ENCODE data around the gene SPG7.
"Not testable (repeated sequence)": the region's sequence is repeated elsewhere in the genome, so short reads cannot be mapped to it uniquely, and the experiment has no call there.

The SPG7 gene

DNA sequence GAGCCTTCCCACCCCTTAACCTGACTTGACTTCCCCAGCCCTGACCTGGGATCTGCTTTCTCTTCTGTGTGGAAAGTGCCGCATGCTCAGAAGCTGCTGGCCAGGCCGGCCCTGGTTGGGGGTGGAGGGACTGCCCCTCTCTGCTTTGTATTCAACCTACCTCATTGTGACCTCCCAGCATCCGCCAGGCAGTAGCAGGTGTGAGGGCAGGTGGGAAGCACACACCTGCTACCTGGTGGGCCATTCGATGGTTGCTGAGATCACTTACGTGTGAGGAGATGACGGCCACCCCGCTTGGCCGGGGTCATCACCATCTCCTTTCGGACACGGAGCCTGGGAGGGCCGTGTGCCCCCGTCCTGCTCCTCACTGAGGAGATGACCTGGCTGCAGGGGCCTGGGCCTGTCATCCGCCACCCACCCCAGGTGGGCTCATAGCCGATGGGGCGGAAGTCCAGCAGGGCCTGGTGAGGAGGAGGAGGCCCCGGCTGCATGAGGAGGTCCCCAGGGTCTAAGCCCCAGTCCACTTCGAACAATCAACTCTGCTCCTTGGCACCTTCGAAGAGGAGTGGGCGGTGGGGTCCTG lies 74.5 kb downstream of the SPG7 start:
- DNase-seq, result no peak

GRCh38 chr16:89583197-89583894 lies 75.1 kb downstream of the SPG7 start:
- DNase-seq, result no peak

DNA sequence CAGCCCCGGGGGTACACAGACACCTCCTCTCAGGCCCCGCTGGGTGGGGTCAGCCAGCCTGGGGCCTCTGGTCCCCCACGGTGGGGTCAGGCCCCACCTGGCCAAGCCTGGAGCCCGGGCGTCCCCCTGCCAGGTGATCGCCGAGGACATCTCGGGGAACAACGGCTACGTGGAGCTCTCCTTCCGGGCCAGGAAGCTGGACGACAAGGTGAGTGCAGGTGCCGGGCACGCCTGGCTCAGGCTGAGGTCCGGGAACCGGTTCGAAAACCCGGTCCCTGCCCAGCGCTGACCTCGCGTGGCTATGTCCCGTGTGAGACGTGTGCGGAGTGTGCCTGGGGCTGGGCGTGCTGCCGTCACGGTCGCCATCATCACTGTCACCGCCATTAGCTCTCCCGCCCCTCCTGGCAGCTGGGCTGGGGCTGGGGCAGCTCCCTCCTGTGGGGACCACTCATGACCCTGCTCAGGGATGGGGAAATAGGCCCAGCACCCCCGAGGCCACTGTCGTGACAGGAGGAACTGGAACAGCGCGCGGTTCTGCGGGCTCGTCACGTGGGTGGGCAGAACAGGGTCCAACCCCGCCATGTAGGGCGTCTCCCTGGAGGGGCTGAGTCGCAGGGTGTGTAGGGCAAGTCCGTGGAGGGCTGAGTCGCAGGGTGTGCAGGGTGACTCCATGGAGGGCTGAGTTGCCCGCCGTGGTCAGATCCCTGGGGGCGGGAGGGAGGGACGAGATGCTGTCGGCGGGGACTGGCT lies 75.9 kb downstream of the SPG7 start:
- no peak for DNase-seq

- DNase-seq, result no peak
Measured at GRCh38 chr16:89584768-89585549, 76.8 kb downstream of the SPG7 start.

GRCh38 chr16:89586218-89586617 lies 78.0 kb downstream of the SPG7 start:
- DNase-seq, result no peak

- DNase-seq, result no peak
Measured at GRCh38 chr16:89586853-89587252, 78.7 kb downstream of the SPG7 start.

DNA sequence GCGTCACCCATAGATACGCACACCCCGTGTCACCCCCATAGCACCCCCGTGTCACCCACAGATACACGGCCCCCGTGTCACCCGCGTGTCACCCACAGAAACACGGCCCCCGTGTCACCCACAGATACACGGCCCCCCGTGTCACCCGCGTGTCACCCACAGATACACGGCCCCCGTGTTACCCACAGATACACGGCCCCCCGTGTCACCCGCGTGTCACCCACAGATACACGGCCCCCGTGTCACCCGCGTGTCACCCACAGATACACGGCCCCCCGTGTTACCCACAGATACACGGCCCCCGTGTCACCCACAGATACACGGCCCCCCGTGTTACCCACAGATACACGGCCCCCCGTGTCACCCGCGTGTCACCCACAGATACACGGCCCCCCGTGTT lies 79.5 kb downstream of the SPG7 start:
- not testable (repeated sequence) for DNase-seq

DNA sequence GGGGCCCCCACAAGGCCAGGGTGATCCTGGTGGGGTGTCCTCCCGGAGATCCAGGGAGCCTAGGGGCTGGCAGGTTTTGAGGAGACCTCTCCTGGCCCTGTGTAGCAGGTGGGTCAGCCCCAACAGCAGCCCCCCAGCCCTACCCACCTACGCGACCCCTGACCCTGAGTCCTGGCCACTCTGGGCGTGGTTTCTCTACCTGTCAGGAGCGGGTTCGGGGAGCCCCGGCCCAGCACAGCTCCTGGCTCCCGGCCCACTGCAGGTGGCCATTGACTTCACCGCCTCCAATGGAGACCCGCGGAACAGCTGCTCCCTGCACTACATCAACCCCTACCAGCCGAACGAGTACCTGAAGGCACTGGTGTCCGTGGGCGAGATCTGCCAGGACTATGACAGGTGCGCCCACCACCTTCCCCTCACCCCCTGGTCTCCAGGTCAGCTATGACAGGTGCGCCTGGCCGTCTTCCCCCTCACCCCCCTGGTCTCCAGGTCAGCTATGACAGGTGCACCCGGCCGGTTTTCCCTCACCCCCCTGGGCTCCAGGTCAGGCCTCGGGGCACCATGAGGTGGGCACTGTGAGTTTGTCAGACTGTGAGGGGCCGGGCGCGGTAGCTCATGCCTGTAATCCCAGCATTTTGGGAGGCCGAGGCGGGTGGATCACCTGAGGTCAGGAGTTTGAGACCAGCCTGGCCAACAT lies 80.4 kb downstream of the SPG7 start:
- no peak for DNase-seq

- no peak for DNase-seq
Measured at GRCh38 chr16:89589241-89589926, 81.2 kb downstream of the SPG7 start.

DNA sequence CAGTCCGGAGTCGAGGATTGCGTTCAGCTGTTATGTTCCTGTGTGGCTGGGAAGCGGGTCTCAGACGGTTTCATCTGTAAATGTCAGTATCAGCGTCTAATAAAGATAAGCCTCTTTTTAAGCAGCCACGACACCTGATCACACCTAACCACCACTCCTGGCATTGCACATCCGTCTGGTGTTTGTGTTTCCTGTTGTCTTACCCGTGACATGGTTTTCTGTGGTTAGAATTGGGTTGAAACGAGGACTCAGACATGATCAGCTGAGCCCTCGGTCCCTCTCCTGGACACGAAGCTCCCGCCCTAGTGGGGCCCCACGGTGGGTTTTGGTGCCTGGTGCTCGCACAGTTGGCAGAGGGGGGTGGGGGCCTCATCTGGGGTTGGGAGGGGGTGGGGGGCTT lies 85.6 kb downstream of the SPG7 start:
- DNase-seq, result no peak

DNA sequence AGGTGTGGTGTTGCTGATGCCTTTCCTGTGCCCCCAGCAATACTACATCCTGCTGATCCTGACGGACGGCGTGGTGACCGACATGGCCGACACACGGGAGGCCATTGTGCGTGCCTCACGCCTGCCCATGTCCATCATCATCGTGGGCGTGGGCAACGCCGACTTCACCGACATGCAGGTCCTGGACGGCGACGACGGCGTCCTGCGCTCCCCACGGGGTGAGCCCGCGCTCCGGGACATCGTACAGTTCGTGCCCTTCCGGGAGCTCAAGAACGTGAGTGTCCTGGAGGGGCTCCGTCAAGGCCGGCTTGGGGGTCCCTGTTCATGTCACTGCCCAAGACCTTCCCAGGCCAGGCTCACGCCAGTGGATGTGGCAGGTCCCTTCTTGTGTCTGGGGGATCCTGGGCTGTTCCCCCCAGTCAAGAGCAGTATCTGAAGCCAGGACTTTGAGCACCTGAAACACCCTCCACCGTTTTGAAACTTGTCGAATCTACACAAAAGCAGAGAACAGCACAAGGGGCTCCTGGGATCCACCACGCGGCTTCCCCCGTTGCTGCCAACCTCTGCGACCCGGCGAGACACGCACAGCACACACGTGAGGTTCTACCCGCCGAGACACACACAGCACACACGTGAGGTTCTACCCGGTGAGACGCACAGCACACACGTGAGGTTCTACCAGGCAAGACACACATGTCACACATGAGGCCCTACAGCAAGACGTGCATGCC lies 87.3 kb downstream of the SPG7 start:
- DNase-seq, result no peak

- no peak for DNase-seq
Measured at GRCh38 chr16:89596061-89596689, 88.0 kb downstream of the SPG7 start.

DNA sequence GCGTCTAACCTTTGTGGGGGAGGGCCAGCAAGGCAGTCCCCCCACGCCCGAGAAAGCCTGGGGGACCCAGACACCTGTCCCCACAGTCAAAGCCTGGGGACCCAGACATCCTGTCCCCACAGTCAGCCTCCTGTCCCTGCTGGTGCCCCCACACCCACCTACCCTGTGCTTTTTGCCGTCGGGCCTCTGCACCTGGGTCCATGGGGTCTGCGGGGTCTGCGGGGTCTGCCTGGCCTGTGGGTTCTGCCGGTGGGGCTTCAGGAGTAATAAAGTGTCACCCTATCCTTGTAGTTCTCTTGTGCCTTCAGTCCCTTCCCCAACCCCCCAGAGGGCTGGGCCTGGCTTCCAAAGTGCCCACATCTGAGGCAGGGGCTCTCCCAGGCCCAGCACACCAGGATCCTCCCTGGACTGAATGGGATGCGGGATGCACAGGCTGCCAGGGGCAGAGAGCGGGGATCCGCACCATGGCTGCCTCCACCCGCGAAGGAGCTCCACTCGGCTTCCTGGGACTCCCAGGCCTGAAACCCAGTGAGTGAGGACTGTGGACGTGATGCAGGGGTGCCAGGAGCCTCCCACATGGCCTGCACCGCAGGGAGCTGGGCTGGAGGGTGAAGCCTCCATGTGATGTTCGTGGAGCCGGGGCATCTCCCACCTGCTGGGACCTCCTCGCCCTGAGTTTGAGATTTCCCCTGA lies 88.9 kb downstream of the SPG7 start:
- DNase-seq, result no peak

DNA sequence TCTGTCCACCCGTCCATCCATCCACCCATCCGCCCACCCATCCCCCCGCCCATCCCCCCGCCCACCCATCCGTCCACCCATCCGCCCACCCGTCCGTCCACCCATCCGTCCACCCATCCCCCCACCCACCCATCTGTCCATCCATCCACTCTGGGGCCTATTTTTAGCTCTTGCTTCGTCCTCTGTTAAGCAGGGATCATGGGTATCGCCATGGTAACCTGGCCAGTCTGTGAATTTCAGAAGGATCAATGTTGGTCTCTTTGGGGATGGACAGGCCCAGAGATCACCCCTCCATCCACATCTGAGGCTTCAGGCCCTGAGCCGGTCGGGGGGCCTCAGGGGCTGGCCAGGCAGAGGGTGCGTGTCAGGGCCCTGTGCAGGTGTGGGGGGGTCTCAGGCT lies 90.0 kb downstream of the SPG7 start:
- no peak for DNase-seq

DNA sequence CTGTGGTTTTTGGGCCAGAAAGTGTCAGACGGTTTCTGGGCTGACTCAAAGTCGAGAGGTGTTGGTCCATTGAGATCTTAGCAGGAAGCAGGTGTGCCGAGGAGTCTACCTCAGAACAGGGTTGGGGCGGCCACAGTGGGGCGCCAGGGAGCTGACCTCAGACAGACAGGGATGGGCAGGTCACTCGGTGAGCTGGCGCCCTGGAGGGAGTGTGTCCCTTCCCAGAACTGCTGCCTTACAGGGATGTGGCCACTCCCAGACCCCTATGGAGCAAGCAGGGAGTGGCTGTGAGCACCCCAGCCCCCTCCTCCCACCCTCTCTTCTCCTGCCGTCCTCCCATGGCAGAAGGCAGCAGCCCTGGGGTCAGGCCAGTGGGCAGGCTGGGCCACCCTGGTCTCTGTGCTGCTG lies 91.3 kb downstream of the SPG7 start:
- no peak for DNase-seq

DNA sequence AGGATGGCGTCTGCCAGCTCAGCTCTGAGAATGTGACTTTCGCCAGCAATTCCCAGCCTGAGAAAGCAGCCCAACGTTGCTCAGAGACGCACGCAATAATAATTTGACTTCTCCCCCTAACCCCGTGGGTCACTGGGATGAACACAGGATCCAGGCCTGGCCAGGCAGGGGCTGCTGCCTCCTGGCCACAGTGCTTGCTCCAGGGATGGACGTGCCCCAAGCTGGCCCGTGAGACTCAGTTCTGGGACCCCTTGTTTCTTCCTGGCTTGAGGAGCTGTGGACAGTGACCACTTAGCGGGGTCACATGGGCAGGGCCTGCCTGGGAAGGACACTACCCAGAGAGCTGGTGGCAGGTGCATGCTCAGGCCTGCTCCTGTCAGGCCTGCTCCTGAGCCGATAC lies 91.7 kb downstream of the SPG7 start:
- no peak for DNase-seq

DNA sequence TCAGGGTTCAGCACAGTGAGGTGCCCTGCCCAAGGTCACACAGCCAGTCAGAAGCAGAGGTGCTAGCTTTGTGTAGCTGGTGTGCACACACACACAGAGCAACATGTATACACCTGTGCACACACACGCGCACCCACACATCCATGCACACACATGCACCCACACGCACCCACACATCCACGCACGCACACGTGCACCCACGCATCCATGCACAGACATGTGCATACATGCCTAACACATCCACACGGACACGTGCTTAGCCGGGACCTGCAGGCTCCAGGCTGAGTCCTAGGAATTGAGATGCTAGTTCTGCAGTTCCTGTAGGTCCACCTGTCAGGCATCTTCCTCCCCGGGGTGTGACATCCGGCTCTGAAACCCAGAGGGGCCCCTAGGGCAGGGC lies 92.2 kb downstream of the SPG7 start:
- no peak for DNase-seq

DNA sequence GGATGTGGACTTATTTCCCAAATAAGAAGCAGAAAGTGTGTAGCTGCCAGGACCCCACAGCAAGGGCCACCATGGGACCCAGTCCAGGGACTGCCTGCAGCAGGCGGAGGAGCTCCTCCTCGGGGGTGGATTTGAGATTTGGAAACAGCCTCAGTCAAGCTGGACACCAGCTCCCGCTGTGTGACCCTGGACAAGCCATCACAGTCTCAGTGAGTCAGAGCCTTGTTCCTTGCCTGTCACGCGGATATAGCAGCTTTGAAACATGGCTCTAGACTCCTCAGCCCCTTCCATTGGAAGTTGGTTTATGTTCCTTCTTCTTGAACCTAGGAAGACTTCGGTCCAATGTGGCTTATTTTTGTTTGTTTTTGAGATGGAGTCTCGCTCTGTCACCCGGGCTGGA lies 92.8 kb downstream of the SPG7 start:
- no peak for DNase-seq

- no peak for DNase-seq
Measured at GRCh38 chr16:89601906-89602272, 93.7 kb downstream of the SPG7 start.

DNA sequence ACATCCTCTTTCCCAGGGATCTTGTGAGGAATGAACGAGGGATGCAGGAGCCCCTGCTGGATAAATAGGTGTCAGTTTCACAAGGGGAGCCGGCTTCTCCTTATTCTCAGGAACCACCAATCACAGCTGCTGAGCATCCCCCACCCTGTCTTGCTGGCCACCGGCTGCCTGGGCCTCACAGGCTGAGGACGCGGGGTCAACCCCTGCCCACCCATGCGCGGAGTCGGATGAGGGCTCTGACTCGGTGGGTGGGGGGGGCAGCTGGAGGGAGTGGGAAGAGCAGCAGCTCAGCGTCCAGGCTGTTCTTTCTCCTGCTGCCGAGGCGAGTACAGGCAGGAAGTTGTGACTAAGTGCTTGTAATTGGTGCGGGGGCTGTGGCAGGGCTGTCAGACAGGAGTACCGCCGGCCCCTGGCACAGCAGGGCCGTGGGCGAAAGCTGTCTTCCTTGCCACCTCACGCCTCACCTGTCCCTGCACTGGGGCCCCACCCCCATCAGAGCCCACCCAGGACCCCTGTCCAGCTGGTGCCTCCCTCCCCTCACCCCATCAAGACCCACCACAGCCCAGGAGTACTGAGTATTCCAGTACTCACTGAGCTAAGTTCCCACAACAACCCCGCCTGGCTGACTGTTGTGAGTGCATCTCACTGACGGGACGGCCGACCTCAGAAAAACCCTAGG lies 94.2 kb downstream of the SPG7 start:
- DNase-seq, result no peak

All from NCI-H2081 treated with DMSO at 0.1 percent for 48 hours (cell line).